ENCODE measurements around the gene P2RY8.

P2RY8 gene

GRCh38 chrX:1506916-1507315 is 30.1 kb downstream of the P2RY8 start:
- no peaks in the 10 kb centered on the region for H3K27me3 ChIP-seq (ENCODE audit: insufficient read depth, poor library complexity, severe bottlenecking)
- H3K4me3 ChIP-seq (replicated peaks; ENCODE audit: insufficient read depth, low read length) = no peak overlapping the region
- H3K27ac ChIP-seq (replicated peaks) = no peak overlapping the region
- DNase-seq (ENCODE audit: low read depth in 1 of 2, low spot score in 1 of 2) = no peak
- TF ChIP-seq SPI1 (IDR thresholded peaks at IDR 0.05; ENCODE audit: borderline replicate concordance, low read depth) (no peak), POLR2AphosphoS5 (IDR thresholded peaks at IDR 0.05; ENCODE audit: low read depth) (no peak), CTCF (IDR thresholded peaks at IDR 0.05; ENCODE audit: insufficient read depth, low read length) (no peak), GABPA (IDR thresholded peaks at IDR 0.05; ENCODE audit: low read depth) (no peak), REST (IDR thresholded peaks at IDR 0.05; ENCODE audit: insufficient replicate concordance, low read depth) (no peak)

- TF ChIP-seq CTCF (IDR thresholded peaks at IDR 0.05; ENCODE audit: insufficient read depth, low read length) = no peak
- TF ChIP-seq GABPA (IDR thresholded peaks at IDR 0.05; ENCODE audit: low read depth) = no peak
- no peak for TF ChIP-seq POLR2AphosphoS5 (IDR thresholded peaks at IDR 0.05; ENCODE audit: low read depth)
- no peak for TF ChIP-seq REST (IDR thresholded peaks at IDR 0.05; ENCODE audit: insufficient replicate concordance, low read depth)
- H3K27me3 ChIP-seq (ENCODE audit: insufficient read depth, poor library complexity, severe bottlenecking) = no peaks in the 10 kb centered on the region
- DNase-seq (ENCODE audit: low read depth in 1 of 2, low spot score in 1 of 2) = peak in 1 of 2 experiments; percentile 0
- no peak overlapping the region for H3K4me3 ChIP-seq (replicated peaks; ENCODE audit: insufficient read depth, low read length)
- peak overlapping the region; percentile 61 for H3K27ac ChIP-seq (replicated peaks)
Observed at GRCh38 chrX:1502853-1503252, 34.1 kb downstream of the P2RY8 start.

- Histone ChIP-seq H3K27ac (replicated peaks) (peak overlapping the region; percentile 61), H3K27me3 (ENCODE audit: insufficient read depth, poor library complexity, severe bottlenecking) (no peaks in the 10 kb centered on the region), H3K4me3 (replicated peaks; ENCODE audit: insufficient read depth, low read length) (no peak overlapping the region)
- DNase-seq (ENCODE audit: low read depth in 1 of 2, low spot score in 1 of 2) = peak in 1 of 2 experiments; percentile 63
- TF ChIP-seq SPI1 (IDR thresholded peaks at IDR 0.05; ENCODE audit: borderline replicate concordance, low read depth) (peak; percentile 33; the same call in 1 of the 2 replicates), CTCF (IDR thresholded peaks at IDR 0.05; ENCODE audit: insufficient read depth, low read length) (no peak)
Observed at GRCh38 chrX:1502241-1502640, 34.7 kb downstream of the P2RY8 start.
